MCF 10A (cell line): ENCODE results near the gene WDR83. TPM values are rescaled to one million over a fixed set of nuclear protein-coding genes. Genes with fewer than 3 reads are reported as not detected.
"Not testable (repeated sequence)": the region's sequence is repeated elsewhere in the genome, so short reads cannot be mapped to it uniquely, and the experiment has no call there.

Source experiments
- BruUV-seq: library from RNA; stranded (reverse); fragments of 400-500 nt; replicated peaks from 2 replicates; lab custom pipeline; 2021; lab: Mats Ljungman, UMichigan
- CTCF ChIA-PET: fragments of 300-600 bp; sonication (Branson Sonifier 250); formaldehyde crosslinking; extraction: SDS; loops from one replicate; lab custom pipeline; 2021; ENCODE audit warnings: antibody characterized with exemption, inconsistent platforms; lab: Yijun Ruan, JAX
- POLR2A ChIA-PET: fragments of 300-600, 350-650 bp; sonication (Branson Sonifier 250); formaldehyde crosslinking; extraction: SDS; loops from one replicate; lab custom pipeline; 2020; ENCODE audit warnings: antibody characterized with exemption, inconsistent platforms; lab: Yijun Ruan, JAX
- DNase-seq: peaks from one replicate; pipeline ENCODE4 v3.0.0-alpha.2; 2018; ENCODE audit not compliant: unreplicated experiment
- H3K27ac Mint-ChIP-seq: one replicate; pipeline ENCODE4 v1.8.0; 2022; ENCODE audit warnings: mild to moderate bottlenecking, low read depth, mixed read lengths; ENCODE audit not compliant: unreplicated experiment
- H3K27me3 Mint-ChIP-seq: one replicate; pipeline ENCODE4 v1.8.0; 2022; ENCODE audit warnings: mixed read lengths; ENCODE audit not compliant: insufficient read depth, unreplicated experiment
- H3K36me3 Mint-ChIP-seq: one replicate; pipeline ENCODE4 v1.8.0; 2022; ENCODE audit warnings: mild to moderate bottlenecking, moderate library complexity, mixed read lengths; ENCODE audit not compliant: insufficient read depth, unreplicated experiment
- H3K4me1 Mint-ChIP-seq: one replicate; pipeline ENCODE4 v1.8.0; 2022; ENCODE audit warnings: mixed read lengths; ENCODE audit not compliant: insufficient read depth, unreplicated experiment
- H3K4me3 Mint-ChIP-seq: one replicate; pipeline ENCODE4 v1.8.0; 2022; ENCODE audit warnings: mild to moderate bottlenecking, moderate library complexity, mixed read lengths; ENCODE audit not compliant: unreplicated experiment
- H3K9me3 Mint-ChIP-seq: one replicate; pipeline ENCODE4 v1.8.0; 2022; ENCODE audit warnings: mixed read lengths; ENCODE audit not compliant: unreplicated experiment
- CTCF ChIP-seq: fragments of 200-600 bp; IDR thresholded peaks from one replicate; pipeline ENCODE4 v1.8.0; 2022; ENCODE audit warnings: antibody characterized with exemption, mild to moderate bottlenecking; ENCODE audit not compliant: unreplicated experiment
- intact Hi-C: fragments of 100-400 bp; cut with micrococcal nuclease; formaldehyde crosslinking; loops from 2 replicates; pipeline ENCODE4 v1.14.1; 2022
- total RNA-seq: library from RNA; stranded (reverse); gene quantifications from 2 replicates; pipeline ENCODE4 v1.2.3, GENCODE V29; 2022

The WDR83 gene
- total RNA-seq, 1 experiment from 2014 or later: 11.7 TPM

- no TSS peak for BruUV-seq
- H3K27me3 Mint-ChIP-seq: no peaks in the 10 kb centered on the region
- intact Hi-C loops: no loop called here
- no peak overlapping the region for H3K27ac Mint-ChIP-seq
- ChIA-PET CTCF (interaction anchor here (0.6 to 1.0 kb wide), 3 partner anchors 166 to 1804 kb away, joined by 3 to 4 read pairs (median 4); partner anchors contain the start of gene CARM1), POLR2A (no interaction called here)
- no peaks in the 10 kb centered on the region for H3K4me1 Mint-ChIP-seq
- TF ChIP-seq CTCF: no peak
- H3K4me3 Mint-ChIP-seq: no peak overlapping the region
- H3K9me3 Mint-ChIP-seq: no peaks in the 10 kb centered on the region
- peaks cover 85% of the 10 kb centered on the region for H3K36me3 Mint-ChIP-seq
- no peak for DNase-seq
Measured at GRCh38 chr19:12675399-12675798, 8.8 kb downstream of the WDR83 start.

DNA sequence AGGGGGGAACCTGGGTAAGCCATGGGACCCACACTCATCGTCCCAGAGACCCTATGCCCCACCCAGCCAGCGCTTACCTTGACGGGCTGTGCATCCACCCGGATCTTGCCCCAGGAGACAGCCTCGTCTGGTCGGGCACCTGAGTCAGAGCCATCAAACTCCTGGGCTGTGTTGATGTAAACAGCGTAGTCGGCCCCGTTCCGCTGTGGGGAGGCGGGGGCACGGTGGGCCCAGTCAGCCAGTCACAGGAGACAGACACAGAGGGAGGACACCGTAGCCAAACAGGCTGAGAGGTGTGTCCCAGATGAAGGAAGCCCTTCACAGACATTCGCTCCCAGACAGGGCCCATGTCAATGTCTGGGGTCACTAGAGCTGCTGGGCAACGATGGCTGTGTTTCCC lies 9.3 kb downstream of the WDR83 start:
- Mint-ChIP-seq H3K4me1 (peaks cover 3% of the 10 kb centered on the region), H3K27ac (no peak overlapping the region), H3K4me3 (no peak overlapping the region), H3K27me3 (no peaks in the 10 kb centered on the region), H3K36me3 (peaks cover 86% of the 10 kb centered on the region), H3K9me3 (no peaks in the 10 kb centered on the region)
- intact Hi-C loops: loop anchor here (1.0 to 2.0 kb wide), 2 partner anchors 120 to 171 kb away; no protein-coding TSS in a partner anchor
- no TSS peak for BruUV-seq
- DNase-seq: no peak
- CTCF ChIA-PET: interaction anchor here (0.6 to 1.7 kb wide), 9 partner anchors 10 to 811 kb away, joined by 3 to 11 read pairs (median 4); partner anchors contain the start of genes MAN2B1 and WDR83
- POLR2A ChIA-PET: interaction anchor here (0.8 kb wide), 1 partner anchor 10 kb away, joined by 3 read pairs; the partner anchor contains the start of gene MAN2B1
- TF ChIP-seq CTCF: no peak

- BruUV-seq: no TSS peak
- CTCF ChIA-PET: interaction anchor here (0.6 to 1.7 kb wide), 11 partner anchors 9 to 812 kb away, joined by 3 to 11 read pairs (median 4); partner anchors contain the start of genes MAN2B1 and WDR83
- Mint-ChIP-seq H3K27ac (no peak overlapping the region), H3K4me3 (no peak overlapping the region), H3K9me3 (no peaks in the 10 kb centered on the region), H3K4me1 (peaks cover 5% of the 10 kb centered on the region), H3K27me3 (no peaks in the 10 kb centered on the region), H3K36me3 (peaks cover 88% of the 10 kb centered on the region)
- intact Hi-C loops: loop anchor here (1.0 to 2.0 kb wide), 2 partner anchors 120 to 170 kb away; no protein-coding TSS in a partner anchor
- peak; percentile 87 for DNase-seq
- TF ChIP-seq CTCF: peak; percentile 88
- POLR2A ChIA-PET: interaction anchor here (0.6 to 0.8 kb wide), 2 partner anchors 10 to 160 kb away, joined by 3 to 4 read pairs; partner anchors contain the start of gene MAN2B1
Measured at GRCh38 chr19:12676384-12676792, 9.8 kb downstream of the WDR83 start.

DNA sequence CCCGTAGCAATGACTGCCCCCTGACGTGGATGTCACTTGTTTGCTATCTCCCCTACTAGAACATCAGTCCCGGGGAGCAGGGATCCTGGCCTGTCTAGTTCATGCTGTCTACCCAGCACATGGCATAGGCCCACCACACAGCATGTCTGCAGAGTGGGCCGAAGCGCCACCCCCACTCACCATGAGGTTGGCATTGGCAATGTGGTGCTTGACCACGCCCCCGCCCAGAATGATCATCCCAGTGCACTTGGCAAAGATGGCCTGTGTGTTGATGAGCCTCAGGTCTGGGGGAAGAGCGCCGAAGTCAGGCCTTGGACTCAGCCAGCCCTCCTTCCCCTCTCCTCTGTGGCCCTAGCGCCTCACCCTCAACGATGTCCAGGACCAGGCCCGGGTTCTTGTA lies 10.3 kb downstream of the WDR83 start:
- BruUV-seq: no TSS peak
- Mint-ChIP-seq H3K4me1 (peaks cover 5% of the 10 kb centered on the region), H3K9me3 (no peaks in the 10 kb centered on the region), H3K27me3 (no peaks in the 10 kb centered on the region), H3K36me3 (peaks cover 90% of the 10 kb centered on the region), H3K27ac (no peak overlapping the region), H3K4me3 (no peak overlapping the region)
- CTCF ChIA-PET: interaction anchor here (0.6 to 1.7 kb wide), 14 partner anchors 9 to 188 kb away, joined by 3 to 11 read pairs (median 4); partner anchors contain the start of genes MAN2B1 and WDR83
- POLR2A ChIA-PET: interaction anchor here (0.6 to 1.0 kb wide), 4 partner anchors 11 to 658 kb away, joined by 3 to 4 read pairs (median 3); partner anchors contain the start of gene MAN2B1
- TF ChIP-seq CTCF: no peak
- DNase-seq: no peak
- intact Hi-C loops: loop anchor here (1.0 to 2.0 kb wide), 2 partner anchors 119 to 170 kb away; no protein-coding TSS in a partner anchor

GRCh38 chr19:12678039-12678438 lies 11.4 kb downstream of the WDR83 start:
- H3K27ac Mint-ChIP-seq: not testable (repeated sequence)

More at GRCh38 chr19:12678039-12678438, 11.4 kb downstream of the WDR83 start:
- H3K4me3 Mint-ChIP-seq, BruUV-seq, DNase-seq, H3K27me3 Mint-ChIP-seq, H3K9me3 Mint-ChIP-seq, H3K4me1 Mint-ChIP-seq, intact Hi-C loops: not testable (repeated sequence)
- POLR2A ChIA-PET: interaction anchor here (0.5 to 1.8 kb wide), 4 partner anchors 9 to 159 kb away, joined by 3 to 7 read pairs (median 4); a partner anchor contains a TSS
- CTCF ChIA-PET: interaction anchor here (0.6 to 1.4 kb wide), 8 partner anchors 8 to 185 kb away, joined by 3 to 8 read pairs (median 4); no protein-coding TSS in a partner anchor
- peaks cover 79% of the 10 kb centered on the region for H3K36me3 Mint-ChIP-seq
